NCI-H69 (cell line): ENCODE data around the gene SARNP.

ENCODE experiments used
- DNase-seq: peaks from one replicate; lab custom pipeline; 2025; lab: John Stamatoyannopoulos, UW

Gene SARNP

DNA sequence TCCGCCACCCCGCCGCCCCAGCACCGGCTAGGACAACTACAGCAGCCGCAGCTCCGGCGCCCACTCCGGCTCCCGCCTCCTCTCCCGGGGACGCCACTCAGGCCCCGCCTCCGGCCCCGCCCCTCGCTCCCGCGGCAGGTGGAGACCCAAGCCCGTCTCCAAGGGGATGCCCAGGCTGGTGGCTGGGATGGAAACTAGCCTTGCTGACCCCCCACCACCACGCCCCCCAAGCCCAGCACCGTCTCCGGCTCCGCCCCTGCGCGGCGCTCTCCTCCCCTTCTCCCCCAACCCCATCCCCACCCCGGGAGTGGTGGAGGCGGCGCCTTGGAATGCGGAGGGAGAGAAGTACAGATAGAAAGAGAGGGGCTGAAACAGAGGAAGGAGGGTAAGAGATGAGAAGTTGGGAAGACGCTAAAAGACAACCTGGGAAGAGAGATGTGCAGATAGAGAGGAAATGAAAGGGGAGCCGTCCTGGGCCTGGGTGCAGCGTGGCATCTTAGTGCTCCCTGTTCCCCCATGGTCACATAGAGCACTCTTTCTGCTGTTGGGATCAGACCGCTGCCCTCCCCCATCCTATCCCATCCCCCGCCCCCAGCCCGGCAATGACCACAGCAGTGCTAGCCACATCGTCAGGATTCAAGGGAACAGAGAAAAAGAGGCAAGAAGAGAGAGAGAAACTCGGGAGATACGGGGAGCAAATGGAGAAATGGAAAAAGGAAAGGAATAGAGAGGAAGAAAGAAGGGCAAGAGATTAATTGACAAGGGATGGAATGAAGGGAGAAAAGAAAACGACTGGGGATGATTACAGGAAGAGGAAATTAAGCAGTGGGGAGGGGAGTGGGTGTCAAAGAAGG lies 109.5 kb downstream of the SARNP start, which contains the start of gene ITGA7:
Gene ITGA7 (minus strand): TSS at position 64 of the 854 bp plus-strand sequence. CDS start 222 bp downstream, outside the sequence.
- peak; percentile 89 for DNase-seq
